GM12891 (cell line): ENCODE measurements around the gene ETNK2.

ENCODE experiments used
- PAX5 ChIP-seq: IDR thresholded peaks from 2 replicates; pipeline ENCODE4 v1.6.1; 2011; ENCODE audit warnings: low read length, moderate library complexity, mild to moderate bottlenecking; ENCODE audit not compliant: insufficient read depth, severe bottlenecking
- POLR2A ChIP-seq: IDR thresholded peaks from 2 replicates; pipeline ENCODE4 v1.6.1; 2011; ENCODE audit warnings: low read depth, low read length, control low read depth
- POLR2AphosphoS5 ChIP-seq: IDR thresholded peaks from 2 replicates; pipeline ENCODE4 v1.6.1; 2011; ENCODE audit warnings: low read depth, low read length, control low read depth
- POU2F2 ChIP-seq: IDR thresholded peaks from 2 replicates; pipeline ENCODE4 v1.6.1; 2011; ENCODE audit warnings: low read depth, mild to moderate bottlenecking, control low read depth, low read length, moderate library complexity
- TAF1 ChIP-seq: IDR thresholded peaks from 2 replicates; pipeline ENCODE4 v1.6.1; 2011; ENCODE audit warnings: low read depth, low read length, control low read depth

DNA sequence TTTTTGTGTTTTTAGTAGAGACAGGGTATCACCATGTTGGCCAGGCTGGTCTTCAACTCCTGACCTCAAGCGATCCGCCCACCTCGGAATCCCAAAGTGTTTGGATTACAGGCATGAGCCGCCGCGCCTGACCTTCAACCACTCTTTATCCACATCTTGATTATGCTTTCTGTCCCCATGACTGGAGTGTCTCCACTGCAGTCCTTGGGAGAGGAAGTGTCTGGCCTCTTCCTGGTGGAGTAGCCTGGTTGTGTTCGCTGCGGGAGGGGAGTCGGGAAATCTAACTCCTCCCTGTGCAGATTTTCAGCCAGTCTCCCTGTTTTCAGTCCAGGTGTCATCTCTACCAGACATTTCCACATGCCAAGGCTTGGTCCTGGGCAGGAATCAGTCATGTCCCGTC is 34.8 kb upstream of the ETNK2 start:
- TF ChIP-seq POLR2AphosphoS5 (no peak), PAX5 (no peak), TAF1 (no peak), POLR2A (no peak), POU2F2 (no peak)
